RPMI7951 (cell line): ENCODE results near the gene RSF1. TPM values are rescaled to one million over a fixed set of nuclear protein-coding genes. Genes with fewer than 3 reads are reported as not detected.

Experiments used
- DNase-seq: peaks from one replicate; pipeline ENCODE4 v3.0.0-alpha.2; 2012; ENCODE audit warnings: low read depth
- total RNA-seq: library from RNA; depleted of rRNA; stranded (reverse); fragments of >200 nt; shearing (Covaris generic); gene quantifications from 2 replicates; pipeline ENCODE4 v1.2.3, GENCODE V29; 2014

Gene RSF1
- total RNA-seq, 1 experiment from 2014 or later = 16.1 TPM

GRCh38 chr11:77750394-77751156 lies 69.9 kb downstream of the RSF1 start:
- no peak for DNase-seq

GRCh38 chr11:77749232-77749631 lies 71.3 kb downstream of the RSF1 start:
- DNase-seq = no peak

- DNase-seq = no peak
Observed at GRCh38 chr11:77748266-77748665, 72.3 kb downstream of the RSF1 start.

GRCh38 chr11:77747381-77747969 lies 73.0 kb downstream of the RSF1 start:
- DNase-seq = no peak

GRCh38 chr11:77736473-77736872 lies 84.0 kb downstream of the RSF1 start:
- DNase-seq = no peak

- DNase-seq = no peak
Observed at GRCh38 chr11:77734890-77735289, 85.6 kb downstream of the RSF1 start.

- DNase-seq = no peak
Observed at GRCh38 chr11:77732143-77732542, 88.4 kb downstream of the RSF1 start.

- DNase-seq = no peak
Observed at GRCh38 chr11:77730789-77731188, 89.7 kb downstream of the RSF1 start.

GRCh38 chr11:77729063-77729462 lies 91.5 kb downstream of the RSF1 start:
- no peak for DNase-seq

GRCh38 chr11:77728203-77728786 lies 92.2 kb downstream of the RSF1 start:
- DNase-seq = no peak

GRCh38 chr11:77726524-77726923 lies 94.0 kb downstream of the RSF1 start:
- no peak for DNase-seq

GRCh38 chr11:77725433-77725832 lies 95.1 kb downstream of the RSF1 start:
- DNase-seq = no peak

- DNase-seq = no peak
Observed at GRCh38 chr11:77724636-77725035, 95.9 kb downstream of the RSF1 start.

GRCh38 chr11:77723024-77723423 lies 97.5 kb downstream of the RSF1 start:
- peak; percentile 32 for DNase-seq

GRCh38 chr11:77710358-77710757 lies 110.2 kb downstream of the RSF1 start:
- DNase-seq = peak; percentile 5

GRCh38 chr11:77705876-77706579 lies 114.5 kb downstream of the RSF1 start:
- no peak for DNase-seq

GRCh38 chr11:77705195-77705875 lies 115.2 kb downstream of the RSF1 start:
- peak; percentile 61 for DNase-seq

- no peak for DNase-seq
Observed at GRCh38 chr11:77704029-77704428, 116.5 kb downstream of the RSF1 start.

- DNase-seq = no peak
Observed at GRCh38 chr11:77699425-77699824, 121.1 kb downstream of the RSF1 start.

- DNase-seq = no peak
Observed at GRCh38 chr11:77698896-77699295, 121.6 kb downstream of the RSF1 start.

- DNase-seq = no peak
Observed at GRCh38 chr11:77697865-77698264, 122.7 kb downstream of the RSF1 start.

GRCh38 chr11:77695417-77695816 lies 125.1 kb downstream of the RSF1 start:
- DNase-seq = no peak
